Fibroblast of lung (primary cell): Measurements from ENCODE around the gene TRIM71. TPM values are rescaled to one million over a fixed set of nuclear protein-coding genes. Genes with fewer than 3 reads are reported as not detected.

Experiments
- DNase-seq, 2 donors: peaks; one replicate each; pipeline versions ENCODE4 v3.0.0 to v3.0.0-alpha.2; 2010; ENCODE audit warnings: low read depth in 2 of 2
- H2AFZ ChIP-seq: 2 replicates; pipeline ENCODE4 v1.5.1; 2012; ENCODE audit warnings: low read length, control low read depth, inconsistent platforms
- H3K27ac ChIP-seq: 2 replicates; pipeline ENCODE4 v1.5.1; 2011; ENCODE audit warnings: low read length, control low read depth; ENCODE audit not compliant: insufficient read depth
- H3K27me3 ChIP-seq: 2 replicates; pipeline ENCODE4 v1.5.1; 2011; ENCODE audit warnings: mild to moderate bottlenecking, low read length; ENCODE audit not compliant: control insufficient read depth, insufficient read depth
- H3K36me3 ChIP-seq: 2 replicates; pipeline ENCODE4 v1.5.1; 2011; ENCODE audit warnings: low read length; ENCODE audit not compliant: control insufficient read depth, insufficient read depth
- H3K4me1 ChIP-seq: 2 replicates; pipeline ENCODE4 v1.5.1; 2011; ENCODE audit warnings: low read length; ENCODE audit not compliant: control insufficient read depth, insufficient read depth; ENCODE audit errors: extremely low read depth
- H3K4me2 ChIP-seq: 2 replicates; pipeline ENCODE4 v1.5.1; 2011; ENCODE audit warnings: low read length, control low read depth; ENCODE audit not compliant: insufficient read depth; ENCODE audit errors: extremely low read depth
- H3K4me3 ChIP-seq, 4 experiments: fragments of 200-600 bp in 1 of 4; sonication (generic) in 1 of 4; replicated peaks in 1 of 4; 2 replicates each; pipeline ENCODE4 v1.5.1; 2011 to 2016; ENCODE audit warnings: low read length in 4 of 4, low read depth in 3 of 4, mild to moderate bottlenecking in 3 of 4, control low read depth in 2 of 4, inconsistent platforms in 1 of 4, mixed read lengths in 1 of 4; ENCODE audit not compliant: insufficient read depth in 1 of 4; ENCODE audit errors: control extremely low read depth in 1 of 4
- H3K79me2 ChIP-seq: 2 replicates; pipeline ENCODE4 v1.5.1; 2012; ENCODE audit warnings: mild to moderate bottlenecking, low read length, inconsistent platforms; ENCODE audit not compliant: control insufficient read depth, insufficient read depth
- H3K9ac ChIP-seq: 2 replicates; pipeline ENCODE4 v1.5.1; 2011; ENCODE audit warnings: mild to moderate bottlenecking, low read length, control low read depth; ENCODE audit not compliant: insufficient read depth
- H3K9me3 ChIP-seq: 2 replicates; pipeline ENCODE4 v1.5.1; 2012; ENCODE audit warnings: low read depth, low read length; ENCODE audit not compliant: control insufficient read depth, insufficient read depth
- H4K20me1 ChIP-seq: 2 replicates; pipeline ENCODE4 v1.5.1; 2011; ENCODE audit warnings: low read length; ENCODE audit not compliant: control insufficient read depth, insufficient read depth; ENCODE audit errors: extremely low read depth
- EZH2 ChIP-seq: IDR thresholded peaks from 2 replicates; pipeline ENCODE4 v1.5.1; 2012; ENCODE audit warnings: low read length, control low read depth, mild to moderate bottlenecking; ENCODE audit errors: missing control alignments
- polyA plus RNA-seq, 2 donors: library from polyadenylated mRNA; depleted of rRNA in 1 of 2; stranded (reverse) in 1 of 2; unstranded in 1 of 2; fragments of >200 nt; gene quantifications; 2 replicates each; pipeline ENCODE4 v1.2.1, GENCODE V29; 2011 to 2012; ENCODE audit warnings: missing spikeins in 1 of 2
- total RNA-seq: library from RNA; depleted of rRNA; stranded (reverse); fragments of >200 nt; gene quantifications from 2 replicates; pipeline ENCODE4 v1.2.1, GENCODE V29; 2014
- TF ChIP-seq, protein P1 (sequence below), 2 donors: IDR thresholded peaks in 1 of 2; conservative IDR thresholded peaks in 1 of 2; 1 replicate in 1 of 2; 2 replicates in 1 of 2; pipeline ENCODE4 v1.5.1; 2011 to 2012; ENCODE audit warnings: low read length in 2 of 2, control low read depth in 1 of 2, inconsistent platforms in 1 of 2, low read depth in 1 of 2, mild to moderate bottlenecking in 1 of 2

Gene TRIM71
- total and polyA plus RNA-seq, 2 donors (not counting 1 experiment from before 2014, with no cell fraction given): under 0.01 to 0.02 TPM

DNA sequence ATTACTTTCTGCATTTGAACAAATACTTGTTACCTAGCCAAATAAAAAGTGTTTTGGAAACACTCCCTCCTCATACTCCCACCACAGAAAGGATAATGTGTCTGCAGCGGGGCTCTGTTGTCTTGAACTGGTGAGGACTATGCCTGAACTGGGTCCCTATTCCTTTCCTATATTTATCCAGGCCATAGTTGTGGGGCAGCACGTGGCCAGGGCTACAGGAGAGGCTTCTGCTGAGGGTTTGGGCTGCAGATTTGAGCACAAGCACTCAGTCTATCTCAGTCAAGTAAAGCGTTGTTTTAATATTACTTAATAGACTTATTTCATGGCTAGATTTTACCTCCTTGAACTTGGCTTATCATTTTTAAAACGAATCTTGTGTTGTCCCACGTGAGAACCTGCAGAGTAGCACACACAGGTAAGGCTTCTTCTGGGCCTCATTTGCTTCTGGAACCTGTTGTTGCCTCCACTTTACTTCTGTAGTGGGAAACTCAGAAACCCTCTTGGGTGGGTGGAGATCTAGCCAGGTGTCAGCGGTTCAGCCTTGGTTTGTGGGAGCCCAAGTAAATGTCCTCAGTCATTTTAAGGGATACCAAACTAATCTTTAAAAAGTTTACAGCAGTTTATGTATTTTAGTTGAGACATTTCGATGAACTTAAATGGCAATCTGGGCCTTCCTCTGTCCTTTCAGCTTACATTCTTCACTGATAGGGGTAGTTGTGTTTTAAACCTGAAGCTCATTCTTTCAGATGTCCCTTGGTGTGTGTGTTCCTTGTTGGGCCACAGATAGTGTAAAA lies 51.1 kb downstream of the TRIM71 start:
- Histone ChIP-seq H3K79me2 (no peaks in the 10 kb centered on the region), H3K9me3 (no peaks in the 10 kb centered on the region), H3K36me3 (no peaks in the 10 kb centered on the region), H3K27ac (no peak overlapping the region), H3K4me3 (no peak overlapping the region), H3K4me2 (no peak overlapping the region), H3K4me1 (no peaks in the 10 kb centered on the region), H2AFZ (no peak overlapping the region), H3K27me3 (peaks cover 4% of the 10 kb centered on the region), H3K9ac (no peak overlapping the region), H4K20me1 (no peaks in the 10 kb centered on the region)
- TF ChIP-seq, protein P1, sequence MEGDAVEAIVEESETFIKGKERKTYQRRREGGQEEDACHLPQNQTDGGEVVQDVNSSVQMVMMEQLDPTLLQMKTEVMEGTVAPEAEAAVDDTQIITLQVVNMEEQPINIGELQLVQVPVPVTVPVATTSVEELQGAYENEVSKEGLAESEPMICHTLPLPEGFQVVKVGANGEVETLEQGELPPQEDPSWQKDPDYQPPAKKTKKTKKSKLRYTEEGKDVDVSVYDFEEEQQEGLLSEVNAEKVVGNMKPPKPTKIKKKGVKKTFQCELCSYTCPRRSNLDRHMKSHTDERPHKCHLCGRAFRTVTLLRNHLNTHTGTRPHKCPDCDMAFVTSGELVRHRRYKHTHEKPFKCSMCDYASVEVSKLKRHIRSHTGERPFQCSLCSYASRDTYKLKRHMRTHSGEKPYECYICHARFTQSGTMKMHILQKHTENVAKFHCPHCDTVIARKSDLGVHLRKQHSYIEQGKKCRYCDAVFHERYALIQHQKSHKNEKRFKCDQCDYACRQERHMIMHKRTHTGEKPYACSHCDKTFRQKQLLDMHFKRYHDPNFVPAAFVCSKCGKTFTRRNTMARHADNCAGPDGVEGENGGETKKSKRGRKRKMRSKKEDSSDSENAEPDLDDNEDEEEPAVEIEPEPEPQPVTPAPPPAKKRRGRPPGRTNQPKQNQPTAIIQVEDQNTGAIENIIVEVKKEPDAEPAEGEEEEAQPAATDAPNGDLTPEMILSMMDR (conservative IDR thresholded peaks at IDR 0.05 in 1 of 2, IDR thresholded peaks at IDR 0.05 in 1 of 2; ENCODE audit: low read depth in 1 of 2, low read length in 2 of 2): no peak
- no peak for TF ChIP-seq EZH2
- no peak for DNase-seq

DNA sequence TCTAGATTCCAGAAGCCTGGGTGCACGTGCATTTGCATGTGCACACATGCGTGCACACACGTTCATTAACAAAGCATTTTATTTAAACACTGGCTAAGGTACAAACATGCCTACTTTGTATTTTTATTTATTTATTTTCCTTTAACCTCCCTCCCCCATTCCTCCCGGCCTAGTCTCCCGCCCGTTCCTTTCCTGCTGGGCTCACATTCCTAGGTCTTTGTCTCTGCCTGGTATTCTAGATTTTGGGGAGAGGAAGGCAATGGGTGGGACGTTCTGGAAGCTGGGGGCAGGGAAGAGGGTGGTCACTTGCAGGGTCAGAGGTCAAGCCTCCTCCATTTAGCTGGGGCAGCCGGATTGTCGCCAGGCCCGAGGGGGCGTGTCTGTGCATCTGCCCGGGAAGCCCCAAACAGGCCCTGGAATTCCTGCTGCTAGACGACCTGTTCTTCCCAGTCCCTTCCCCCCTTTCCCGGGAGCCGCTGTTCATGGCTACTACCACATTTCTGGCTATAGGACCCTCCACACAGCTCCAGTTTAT lies 51.8 kb downstream of the TRIM71 start:
- Histone ChIP-seq H4K20me1 (no peaks in the 10 kb centered on the region), H3K9me3 (no peaks in the 10 kb centered on the region), H3K9ac (no peak overlapping the region), H3K4me3 (no peak overlapping the region), H3K4me2 (no peak overlapping the region), H2AFZ (no peak overlapping the region), H3K27me3 (peaks cover 4% of the 10 kb centered on the region), H3K4me1 (no peaks in the 10 kb centered on the region), H3K79me2 (no peaks in the 10 kb centered on the region), H3K36me3 (no peaks in the 10 kb centered on the region), H3K27ac (no peak overlapping the region)
- TF ChIP-seq, protein P1 (conservative IDR thresholded peaks at IDR 0.05 in 1 of 2, IDR thresholded peaks at IDR 0.05 in 1 of 2; ENCODE audit: low read depth in 1 of 2, low read length in 2 of 2): no peak
- no peak for TF ChIP-seq EZH2
- DNase-seq: no peak

DNA sequence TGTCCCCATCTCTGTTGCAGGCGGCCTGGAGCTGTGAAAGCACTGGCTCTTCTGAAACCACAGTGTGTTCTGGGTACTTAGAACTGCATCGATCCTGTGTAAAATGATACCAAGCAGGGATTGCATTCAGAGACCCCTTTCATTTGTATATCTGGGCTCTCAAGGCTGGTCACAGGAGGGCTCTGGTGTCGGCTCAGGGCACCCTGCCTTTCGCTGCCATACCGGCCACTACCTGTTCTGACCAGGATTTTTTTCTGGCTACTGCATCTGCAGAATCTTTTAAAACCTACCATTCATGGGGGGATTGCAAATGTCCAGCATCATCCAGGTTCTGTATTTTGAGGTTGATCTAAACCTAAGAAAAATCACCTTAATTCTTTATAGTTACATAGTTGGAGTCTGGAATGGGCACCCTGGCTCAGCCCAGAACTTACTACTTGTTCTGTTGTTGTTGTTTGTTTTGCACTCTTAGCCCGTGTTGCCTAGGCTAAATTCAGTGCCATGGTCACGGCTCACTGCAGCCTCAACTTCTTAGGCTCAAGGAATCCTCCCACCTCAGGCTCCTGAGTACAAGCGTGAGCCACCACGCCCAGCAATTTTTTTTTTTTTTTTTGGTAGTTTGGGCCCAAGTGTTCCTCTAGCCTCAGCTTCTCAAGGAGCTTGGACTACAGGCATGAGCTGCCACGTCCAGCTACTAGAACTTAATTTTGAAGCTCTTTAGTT lies 52.7 kb downstream of the TRIM71 start:
- DNase-seq: no peak
- Histone ChIP-seq H3K27ac (no peak overlapping the region), H3K4me2 (no peak overlapping the region), H3K79me2 (no peaks in the 10 kb centered on the region), H3K4me3 (no peak overlapping the region), H2AFZ (no peak overlapping the region), H3K9me3 (no peaks in the 10 kb centered on the region), H3K9ac (no peak overlapping the region), H3K27me3 (peaks cover 4% of the 10 kb centered on the region), H3K36me3 (no peaks in the 10 kb centered on the region), H4K20me1 (no peaks in the 10 kb centered on the region), H3K4me1 (no peaks in the 10 kb centered on the region)
- TF ChIP-seq, protein P1 (conservative IDR thresholded peaks at IDR 0.05 in 1 of 2, IDR thresholded peaks at IDR 0.05 in 1 of 2; ENCODE audit: low read depth in 1 of 2, low read length in 2 of 2): no peak
